GM10248 (cell line): ENCODE data around the gene AVPI1.

Experiments used
- CTCF ChIA-PET: fragments of 300-600 bp; sonication (Branson Sonifier 250); formaldehyde crosslinking; extraction: SDS; loops from one replicate; lab custom pipeline; 2021; ENCODE audit warnings: antibody characterized with exemption; lab: Yijun Ruan, JAX
- POLR2A ChIA-PET: fragments of 350-650 bp; sonication (Branson Sonifier 250); formaldehyde crosslinking; extraction: SDS; loops from one replicate; lab custom pipeline; 2020; ENCODE audit warnings: antibody characterized with exemption; lab: Yijun Ruan, JAX
- DNase-seq: peaks from one replicate; pipeline ENCODE4 v3.0.0; 2012; ENCODE audit errors: extremely low spot score
- TF ChIP-seq, protein P1 (sequence below): IDR thresholded peaks from 2 replicates; pipeline ENCODE4 v1.5.1; 2012; ENCODE audit warnings: mild to moderate bottlenecking, low read depth; ENCODE audit errors: extremely low read depth, missing control alignments, control extremely low read depth

The AVPI1 gene, protein sequence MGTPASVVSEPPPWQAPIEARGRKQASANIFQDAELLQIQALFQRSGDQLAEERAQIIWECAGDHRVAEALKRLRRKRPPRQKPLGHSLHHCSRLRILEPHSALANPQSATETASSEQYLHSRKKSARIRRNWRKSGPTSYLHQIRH

DNA sequence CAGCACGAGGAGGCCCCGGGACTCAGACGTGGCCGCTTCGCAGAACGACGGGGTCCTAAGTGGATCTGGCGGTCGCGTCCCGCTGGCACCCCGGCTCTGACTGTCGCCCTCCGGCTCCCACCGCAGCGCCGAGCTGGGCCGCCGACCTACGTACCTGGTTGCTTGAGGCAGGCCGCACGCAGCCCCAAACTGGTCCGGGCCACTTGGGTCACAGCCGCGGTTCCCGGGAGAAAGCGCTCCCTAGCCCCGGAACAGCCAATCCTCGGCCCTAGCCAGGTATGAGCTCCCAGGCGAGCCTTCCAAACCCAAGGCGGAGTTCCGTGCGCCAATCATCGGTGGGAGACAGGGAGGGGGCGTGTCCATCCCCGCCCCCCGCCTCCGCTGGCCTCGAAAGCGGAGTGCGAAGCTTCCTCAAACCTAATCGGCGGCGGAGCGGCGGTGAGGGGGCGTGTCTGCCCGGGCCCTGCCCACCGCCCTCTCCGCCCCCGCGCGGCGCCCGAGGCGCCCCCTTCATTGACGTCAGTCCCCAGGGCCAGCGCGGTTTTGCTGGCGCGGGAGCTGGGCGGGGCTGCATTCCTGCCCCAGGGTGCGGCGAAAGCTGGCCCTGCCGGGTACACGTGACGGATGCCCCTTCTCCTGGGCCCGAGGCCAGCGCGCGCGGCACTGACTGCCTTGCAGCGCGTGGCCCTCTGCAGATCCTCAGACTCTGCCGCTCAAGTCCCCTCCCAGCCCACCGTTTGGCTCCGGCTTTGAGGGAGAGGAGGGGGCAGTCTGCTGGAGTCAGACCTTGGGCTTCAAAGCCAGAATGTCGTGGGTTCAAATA is at the start of gene AVPI1:
Gene AVPI1, minus strand, starts transcription at position 280 of the 823 bp plus-strand sequence. CDS start 7,336 bp downstream, outside the sequence.
- TF ChIP-seq, protein P1, sequence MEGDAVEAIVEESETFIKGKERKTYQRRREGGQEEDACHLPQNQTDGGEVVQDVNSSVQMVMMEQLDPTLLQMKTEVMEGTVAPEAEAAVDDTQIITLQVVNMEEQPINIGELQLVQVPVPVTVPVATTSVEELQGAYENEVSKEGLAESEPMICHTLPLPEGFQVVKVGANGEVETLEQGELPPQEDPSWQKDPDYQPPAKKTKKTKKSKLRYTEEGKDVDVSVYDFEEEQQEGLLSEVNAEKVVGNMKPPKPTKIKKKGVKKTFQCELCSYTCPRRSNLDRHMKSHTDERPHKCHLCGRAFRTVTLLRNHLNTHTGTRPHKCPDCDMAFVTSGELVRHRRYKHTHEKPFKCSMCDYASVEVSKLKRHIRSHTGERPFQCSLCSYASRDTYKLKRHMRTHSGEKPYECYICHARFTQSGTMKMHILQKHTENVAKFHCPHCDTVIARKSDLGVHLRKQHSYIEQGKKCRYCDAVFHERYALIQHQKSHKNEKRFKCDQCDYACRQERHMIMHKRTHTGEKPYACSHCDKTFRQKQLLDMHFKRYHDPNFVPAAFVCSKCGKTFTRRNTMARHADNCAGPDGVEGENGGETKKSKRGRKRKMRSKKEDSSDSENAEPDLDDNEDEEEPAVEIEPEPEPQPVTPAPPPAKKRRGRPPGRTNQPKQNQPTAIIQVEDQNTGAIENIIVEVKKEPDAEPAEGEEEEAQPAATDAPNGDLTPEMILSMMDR: no peak
- CTCF ChIA-PET: interaction anchor here (0.9 to 8.0 kb wide), 16 partner anchors 9 to 133 kb away, joined by 3 to 75 read pairs (median 7); partner anchors contain the start of genes PI4K2A and ZFYVE27

DNA sequence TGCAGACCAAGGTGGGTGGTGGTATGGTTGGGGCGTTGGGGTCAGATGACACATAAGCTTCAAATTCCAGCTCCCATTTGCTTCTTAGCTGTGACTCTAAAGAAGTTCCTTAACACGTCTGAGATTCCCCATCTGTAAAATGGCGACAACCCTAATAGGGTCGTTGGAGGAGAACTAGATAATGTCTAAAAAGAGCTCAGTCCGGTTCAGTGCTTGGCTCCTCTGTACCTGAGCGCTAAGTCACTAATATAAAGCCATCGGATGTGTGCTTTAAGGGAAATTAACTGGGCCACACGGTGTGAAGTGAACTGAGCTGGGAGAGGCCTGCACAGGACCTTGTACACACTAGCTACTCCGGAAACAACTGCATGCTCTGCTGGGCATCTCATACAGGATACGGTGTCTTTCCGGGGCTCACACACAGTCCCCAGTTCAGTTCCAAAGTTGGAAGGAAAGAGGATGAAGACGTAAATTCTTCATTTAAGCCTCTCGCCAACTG is 49.4 kb upstream of the AVPI1 start:
- TF ChIP-seq, protein P1: no peak
- POLR2A ChIA-PET: interaction anchor here (1.8 kb wide), 1 partner anchor 49 kb away, joined by 6 read pairs; the partner anchor contains the start of gene AVPI1
- DNase-seq: no peak
- CTCF ChIA-PET: interaction anchor here (0.9 to 28.5 kb wide), 12 partner anchors 9 to 164 kb away, joined by 3 to 552 read pairs (median 10); partner anchors contain the start of genes ANKRD2, AVPI1 and MARVELD1

More for the DNA sequence above, at the start of gene AVPI1:
- POLR2A ChIA-PET: interaction anchor here (0.5 to 1.6 kb wide), 7 partner anchors 8 to 49 kb away, joined by 3 to 6 read pairs (median 3); partner anchors contain the start of gene ZFYVE27
- peak; percentile 96 for DNase-seq

DNA sequence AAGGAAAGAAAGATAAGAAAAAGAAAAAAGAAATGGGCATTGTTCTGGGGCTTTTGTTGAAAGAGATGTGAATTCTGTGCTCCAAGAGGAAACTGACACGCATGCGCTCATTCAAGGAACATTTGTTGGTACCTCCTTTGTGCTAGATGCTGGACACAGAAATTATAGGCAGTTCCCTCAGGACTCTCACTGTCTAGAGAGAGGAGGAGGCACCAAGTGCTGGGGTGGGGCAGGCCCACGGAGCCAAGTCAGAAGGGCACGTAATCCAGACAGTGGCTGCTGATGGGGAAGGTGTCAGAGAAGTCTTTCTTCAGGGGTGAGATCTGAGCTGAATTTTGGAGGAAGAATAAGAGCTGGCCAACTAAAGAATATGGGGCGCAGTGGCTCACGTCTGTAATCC is 47.0 kb upstream of the AVPI1 start:
- TF ChIP-seq, protein P1: no peak
- ChIA-PET POLR2A (no interaction called here), CTCF (interaction anchor here (1.2 to 28.5 kb wide), 7 partner anchors 13 to 58 kb away, joined by 3 to 552 read pairs (median 60); partner anchors contain the start of genes AVPI1 and MARVELD1)
- DNase-seq: no peak

DNA sequence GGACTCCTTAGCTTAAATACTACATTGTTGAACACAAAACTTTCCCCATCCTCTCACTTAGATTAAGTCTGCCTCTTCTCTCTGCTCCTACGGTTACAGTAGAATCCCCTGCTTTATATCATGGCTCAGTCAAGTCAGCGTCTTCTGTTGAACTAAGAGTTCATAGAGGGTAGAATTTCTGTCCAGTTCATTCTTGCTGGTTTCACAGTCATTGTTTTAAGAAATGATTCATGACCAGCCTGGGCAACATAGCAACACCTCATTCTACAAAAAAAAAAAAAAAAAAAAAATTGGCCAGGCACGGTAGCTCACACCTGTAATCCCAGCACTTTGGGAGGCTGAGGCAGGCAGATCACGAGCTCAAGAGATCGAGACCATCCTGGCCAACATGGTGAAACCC is 46.2 kb upstream of the AVPI1 start:
- DNase-seq: no peak
- ChIA-PET POLR2A (no interaction called here), CTCF (interaction anchor here (0.9 to 28.5 kb wide), 12 partner anchors 12 to 162 kb away, joined by 3 to 552 read pairs (median 7); partner anchors contain the start of genes ANKRD2, AVPI1 and MARVELD1)
- TF ChIP-seq, protein P1: no peak

DNA sequence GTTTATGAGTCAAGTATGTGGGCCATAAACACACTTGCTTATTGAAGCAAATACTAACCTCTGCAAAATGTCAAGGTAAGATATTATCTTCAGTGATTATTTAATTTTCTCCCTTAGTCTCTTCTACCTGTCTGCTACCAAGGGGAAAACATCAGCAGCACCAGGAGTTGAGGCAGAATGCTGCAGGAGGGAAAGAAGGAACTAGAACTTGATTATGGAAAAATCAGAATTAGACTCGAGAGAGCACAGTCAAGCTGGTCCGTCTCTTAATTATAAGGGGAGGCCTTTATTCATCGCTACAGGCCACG is 45.0 kb upstream of the AVPI1 start:
- TF ChIP-seq, protein P1: no peak
- ChIA-PET CTCF (interaction anchor here (0.8 to 28.5 kb wide), 13 partner anchors 11 to 164 kb away, joined by 3 to 552 read pairs (median 5); partner anchors contain the start of genes ANKRD2, AVPI1 and MARVELD1), POLR2A (no interaction called here)
- no peak for DNase-seq
